Duodenal mucosa (tissue), 2 donors: Measurements from ENCODE around the gene PTPRN2.

Experiments
- H3K27ac ChIP-seq: one replicate; pipeline ENCODE4 v1.7.0; 2013; ENCODE audit warnings: low read depth, low read length
- H3K27me3 ChIP-seq, 2 donors: one replicate each; pipeline ENCODE4 v1.7.0; 2013; ENCODE audit warnings: low read length in 2 of 2, control low read depth in 1 of 2; ENCODE audit not compliant: insufficient read depth in 2 of 2, control insufficient read depth in 1 of 2
- H3K36me3 ChIP-seq, 2 donors: one replicate each; pipeline ENCODE4 v1.7.0; 2013; ENCODE audit warnings: low read length in 2 of 2, control low read depth in 1 of 2; ENCODE audit not compliant: insufficient read depth in 2 of 2, control insufficient read depth in 1 of 2
- H3K4me1 ChIP-seq, 2 donors: one replicate each; pipeline ENCODE4 v1.7.0; 2013; ENCODE audit warnings: low read length in 2 of 2, control low read depth in 1 of 2; ENCODE audit not compliant: insufficient read depth in 2 of 2, control insufficient read depth in 1 of 2
- H3K4me3 ChIP-seq, 2 donors: one replicate each; pipeline ENCODE4 v1.7.0; 2013; ENCODE audit warnings: low read length in 2 of 2, low read depth in 1 of 2
- H3K9ac ChIP-seq, 2 donors: one replicate each; pipeline ENCODE4 v1.7.0; 2013; ENCODE audit warnings: low read length in 2 of 2, low read depth in 1 of 2
- H3K9me3 ChIP-seq, 2 donors: one replicate each; pipeline ENCODE4 v1.7.0; 2013; ENCODE audit warnings: low read length in 2 of 2, control low read depth in 1 of 2; ENCODE audit not compliant: control insufficient read depth in 1 of 2

The PTPRN2 gene

GRCh38 chr7:158484801-158485531, 102.7 kb downstream of the PTPRN2 start:
- no peaks in the 10 kb centered on the region for H3K36me3 ChIP-seq
- no peaks in the 10 kb centered on the region for H3K9me3 ChIP-seq
- no peaks in the 10 kb centered on the region for H3K27me3 ChIP-seq
- no peaks in the 10 kb centered on the region for H3K4me1 ChIP-seq
- H3K9ac ChIP-seq, result no peak overlapping the region
- H3K4me3 ChIP-seq, result no peak overlapping the region
- no peak overlapping the region for H3K27ac ChIP-seq

GRCh38 chr7:158482480-158482879, 105.1 kb downstream of the PTPRN2 start:
- Histone ChIP-seq H3K9ac (no peak overlapping the region), H3K27me3 (no peaks in the 10 kb centered on the region), H3K4me3 (no peak overlapping the region), H3K36me3 (no peaks in the 10 kb centered on the region), H3K9me3 (no peaks in the 10 kb centered on the region), H3K27ac (no peak overlapping the region), H3K4me1 (no peaks in the 10 kb centered on the region)

GRCh38 chr7:158479664-158480025, 108.0 kb downstream of the PTPRN2 start:
- no peak overlapping the region for H3K27ac ChIP-seq
- H3K9me3 ChIP-seq, result no peaks in the 10 kb centered on the region
- H3K4me3 ChIP-seq, result no peak overlapping the region
- H3K9ac ChIP-seq, result no peak overlapping the region
- H3K4me1 ChIP-seq, result no peaks in the 10 kb centered on the region
- H3K27me3 ChIP-seq, result no peaks in the 10 kb centered on the region
- no peaks in the 10 kb centered on the region for H3K36me3 ChIP-seq

- Histone ChIP-seq H3K27me3 (no peaks in the 10 kb centered on the region), H3K4me1 (no peaks in the 10 kb centered on the region), H3K36me3 (no peaks in the 10 kb centered on the region), H3K9ac (no peak overlapping the region), H3K27ac (no peak overlapping the region), H3K4me3 (no peak overlapping the region), H3K9me3 (no peaks in the 10 kb centered on the region)
Observed at GRCh38 chr7:158479021-158479663, 108.5 kb downstream of the PTPRN2 start.

- H3K9ac ChIP-seq, result no peak overlapping the region
- no peaks in the 10 kb centered on the region for H3K36me3 ChIP-seq
- H3K9me3 ChIP-seq, result no peaks in the 10 kb centered on the region
- no peak overlapping the region for H3K4me3 ChIP-seq
- no peak overlapping the region for H3K27ac ChIP-seq
- no peaks in the 10 kb centered on the region for H3K27me3 ChIP-seq
- no peaks in the 10 kb centered on the region for H3K4me1 ChIP-seq
Observed at GRCh38 chr7:158477866-158478265, 109.8 kb downstream of the PTPRN2 start.

- no peaks in the 10 kb centered on the region for H3K27me3 ChIP-seq
- H3K9ac ChIP-seq, result no peak overlapping the region
- no peaks in the 10 kb centered on the region for H3K36me3 ChIP-seq
- H3K9me3 ChIP-seq, result no peaks in the 10 kb centered on the region
- H3K4me1 ChIP-seq, result no peaks in the 10 kb centered on the region
- no peak overlapping the region for H3K4me3 ChIP-seq
- H3K27ac ChIP-seq, result no peak overlapping the region
Observed at GRCh38 chr7:158476331-158476932, 111.2 kb downstream of the PTPRN2 start.

GRCh38 chr7:158475679-158476052, 112.0 kb downstream of the PTPRN2 start:
- Histone ChIP-seq H3K27me3 (no peaks in the 10 kb centered on the region), H3K9me3 (no peaks in the 10 kb centered on the region), H3K27ac (no peak overlapping the region), H3K9ac (no peak overlapping the region), H3K4me1 (no peaks in the 10 kb centered on the region), H3K36me3 (no peaks in the 10 kb centered on the region), H3K4me3 (no peak overlapping the region)

- no peak overlapping the region for H3K4me3 ChIP-seq
- H3K36me3 ChIP-seq, result no peaks in the 10 kb centered on the region
- H3K27me3 ChIP-seq, result no peaks in the 10 kb centered on the region
- H3K9me3 ChIP-seq, result no peaks in the 10 kb centered on the region
- no peak overlapping the region for H3K9ac ChIP-seq
- no peaks in the 10 kb centered on the region for H3K4me1 ChIP-seq
- no peak overlapping the region for H3K27ac ChIP-seq
Observed at GRCh38 chr7:158475036-158475678, 112.5 kb downstream of the PTPRN2 start.

GRCh38 chr7:158474488-158474887, 113.1 kb downstream of the PTPRN2 start:
- Histone ChIP-seq H3K4me3 (no peak overlapping the region), H3K27me3 (no peaks in the 10 kb centered on the region), H3K27ac (no peak overlapping the region), H3K9ac (no peak overlapping the region), H3K4me1 (no peaks in the 10 kb centered on the region), H3K36me3 (no peaks in the 10 kb centered on the region), H3K9me3 (no peaks in the 10 kb centered on the region)

GRCh38 chr7:158473946-158474345, 113.7 kb downstream of the PTPRN2 start:
- H3K9ac ChIP-seq, result no peak overlapping the region
- H3K27ac ChIP-seq, result no peak overlapping the region
- H3K36me3 ChIP-seq, result no peaks in the 10 kb centered on the region
- no peaks in the 10 kb centered on the region for H3K4me1 ChIP-seq
- H3K27me3 ChIP-seq, result no peaks in the 10 kb centered on the region
- no peaks in the 10 kb centered on the region for H3K9me3 ChIP-seq
- no peak overlapping the region for H3K4me3 ChIP-seq
